Upper lobe of left lung (tissue), 6 donors: ENCODE measurements around the gene RBM23. TPM values are rescaled to one million over a fixed set of nuclear protein-coding genes. Genes with fewer than 3 reads are reported as not detected.
A peak's percentile ranks its signal among the peaks of the same experiment; 100 is the strongest.

Experiments
- ATAC-seq, 2 donors: fragments of 200-7000 bp; cut with Tn5 transposase; one replicate each; pipeline ENCODE4 v1.9.1; 2022; ENCODE audit warnings: mild to moderate bottlenecking in 2 of 2, moderate library complexity in 2 of 2; ENCODE audit not compliant: low FRiP score in 2 of 2
- DNase-seq, 2 donors: peaks; one replicate each; pipeline ENCODE4 v3.0.0-alpha.2; 2019 to 2020
- H3K27ac ChIP-seq, 4 donors: fragments of 200-600 bp; sonication (generic); one replicate each; pipeline ENCODE4 v1.5.1; 2016 to 2019
- H3K27me3 ChIP-seq, 4 donors: fragments of 200-600 bp; sonication (generic); one replicate each; pipeline ENCODE4 v1.5.1; 2017 to 2019
- H3K36me3 ChIP-seq, 4 donors: fragments of 200-600 bp; sonication (generic); one replicate each; pipeline ENCODE4 v1.5.1; 2016 to 2019
- H3K4me1 ChIP-seq, 4 donors: fragments of 200-600 bp; sonication (generic); one replicate each; pipeline ENCODE4 v1.5.1; 2018 to 2019
- H3K4me3 ChIP-seq, 4 donors: fragments of 200-600 bp; sonication (generic); one replicate each; pipeline ENCODE4 v1.5.1; 2017 to 2019; ENCODE audit warnings: mild to moderate bottlenecking in 2 of 4, moderate library complexity in 1 of 4
- H3K9me3 ChIP-seq, 4 donors: fragments of 200-600 bp; sonication (generic); one replicate each; pipeline ENCODE4 v1.5.1; 2018 to 2019
- CTCF ChIP-seq, 6 experiments: fragments of 450-650 bp in 4 of 6; fragments of 200-600 bp in 2 of 6; sonication (generic) in 2 of 6; IDR thresholded peaks; one replicate each; pipeline ENCODE4 v1.5.1; 2016 to 2019; ENCODE audit warnings: antibody characterized with exemption in 6 of 6
- EP300 ChIP-seq, 4 donors: sonication (generic); formaldehyde crosslinking; IDR thresholded peaks; one replicate each; pipeline ENCODE4 v1.5.1; 2017; ENCODE audit warnings: antibody characterized with exemption in 4 of 4, control low read depth in 2 of 4
- POLR2A ChIP-seq, 4 donors: fragments of 450-650 bp; IDR thresholded peaks; one replicate each; pipeline ENCODE4 v1.5.1; 2016 to 2017; ENCODE audit warnings: antibody characterized with exemption in 4 of 4, mild to moderate bottlenecking in 2 of 4
- POLR2AphosphoS5 ChIP-seq, 2 donors: sonication (generic); formaldehyde crosslinking; IDR thresholded peaks; one replicate each; pipeline ENCODE4 v1.5.1; 2017; ENCODE audit warnings: antibody characterized with exemption in 2 of 2
- WGBS, 2 donors: methylation state at CpG; one replicate each; pipeline ENCODE4 v1.1.5; 2017 to 2018; 5-methylcytosine and 5-hydroxymethylcytosine counted together
- total RNA-seq, 6 donors: library from RNA; depleted of rRNA in 4 of 6; stranded (reverse); fragments of >200 nt in 4 of 6; gene quantifications; one replicate each; pipeline versions ENCODE4 v1.1.0 to v1.2.1, GENCODE V29; 2016 to 2021
- donor health status: DM: no; HTN: no; CAD: no; lungs with moderate emphysema.
- donor health status: DM: no; HTN: yes; CAD: no; lungs with severe emphysema.

Gene RBM23
- total RNA-seq, 6 donors from 2014 or later = 63.3 to 96.8 (median 91.9) TPM

- Histone ChIP-seq H3K4me1 (peaks cover 25 to 54% (median 45%) of the 10 kb centered on the region in 4 donors), H3K27ac (peak overlapping the region; percentile 72 to 82 (median 78))
- 16 to 30% methylated on average over 10 to 12 of the region's 12 CpGs for WGBS, 2 donors
Observed at GRCh38 chr14:22848351-22849164, 70.4 kb downstream of the RBM23 start.

GRCh38 chr14:22847661-22848341 is 71.1 kb downstream of the RBM23 start:
- ATAC-seq (no peak), DNase-seq (no peak)
- H3K4me3 ChIP-seq = peak overlapping the region in 1 of 4 donors; percentile 7
- H3K4me1 ChIP-seq = peaks cover 21 to 47% (median 40%) of the 10 kb centered on the region in 4 donors
- WGBS, 2 donors = 35 to 55% methylated on average over 10 to 14 of the region's 14 CpGs
- H3K27me3 ChIP-seq = no peaks in the 10 kb centered on the region
- H3K36me3 ChIP-seq = peaks cover 31 to 44% (median 35%) of the 10 kb centered on the region in 4 donors
- TF ChIP-seq CTCF (IDR thresholded peaks at IDR 0.05) (no peak), POLR2A (IDR thresholded peaks at IDR 0.05) (peak in 1 of 4 donors; percentile 6), EP300 (IDR thresholded peaks at IDR 0.05) (no peak), POLR2AphosphoS5 (IDR thresholded peaks at IDR 0.05) (no peak)
- H3K27ac ChIP-seq = peak overlapping the region; percentile 72 to 82 (median 78)
- H3K9me3 ChIP-seq = no peaks in the 10 kb centered on the region

More at GRCh38 chr14:22848351-22849164, 70.4 kb downstream of the RBM23 start:
- Histone ChIP-seq H3K27me3 (no peaks in the 10 kb centered on the region), H3K9me3 (no peaks in the 10 kb centered on the region), H3K4me3 (peak overlapping the region in 1 of 4 donors; percentile 7), H3K36me3 (peaks cover 23 to 37% (median 28%) of the 10 kb centered on the region in 4 donors)
- peak in 1 of 2 donors; percentile 78 for DNase-seq
- TF ChIP-seq POLR2AphosphoS5 (IDR thresholded peaks at IDR 0.05) (no peak), EP300 (IDR thresholded peaks at IDR 0.05) (no peak), POLR2A (IDR thresholded peaks at IDR 0.05) (no peak), CTCF (IDR thresholded peaks at IDR 0.05) (no peak)
- ATAC-seq = peak; percentile 15 to 60

- no peak overlapping the region for H3K4me3 ChIP-seq
Observed at GRCh38 chr14:22846811-22847307, 72.1 kb downstream of the RBM23 start.

More at GRCh38 chr14:22846811-22847307, 72.1 kb downstream of the RBM23 start:
- Histone ChIP-seq H3K27me3 (no peaks in the 10 kb centered on the region), H3K36me3 (peaks cover 36 to 54% (median 45%) of the 10 kb centered on the region in 4 donors), H3K9me3 (no peaks in the 10 kb centered on the region), H3K27ac (peak overlapping the region; percentile 72 to 82 (median 78)), H3K4me1 (peaks cover 21 to 44% (median 37%) of the 10 kb centered on the region in 4 donors)
- no peak for TF ChIP-seq POLR2A (IDR thresholded peaks at IDR 0.05)
- no peak for TF ChIP-seq CTCF (IDR thresholded peaks at IDR 0.05)
- no peak for TF ChIP-seq POLR2AphosphoS5 (IDR thresholded peaks at IDR 0.05)
- TF ChIP-seq EP300 (IDR thresholded peaks at IDR 0.05) = no peak
- ATAC-seq (no peak), DNase-seq (peak in 1 of 2 donors; percentile 63)
- WGBS, 2 donors = 69 to 86% methylated on average over 6 to 10 of the region's 11 CpGs
